Measurements from ENCODE around the gene MEMO1.

GRCh38 chr2:31944828-31945571, 65.8 kb downstream of the MEMO1 start:
- TF ChIP-seq, protein P1, sequence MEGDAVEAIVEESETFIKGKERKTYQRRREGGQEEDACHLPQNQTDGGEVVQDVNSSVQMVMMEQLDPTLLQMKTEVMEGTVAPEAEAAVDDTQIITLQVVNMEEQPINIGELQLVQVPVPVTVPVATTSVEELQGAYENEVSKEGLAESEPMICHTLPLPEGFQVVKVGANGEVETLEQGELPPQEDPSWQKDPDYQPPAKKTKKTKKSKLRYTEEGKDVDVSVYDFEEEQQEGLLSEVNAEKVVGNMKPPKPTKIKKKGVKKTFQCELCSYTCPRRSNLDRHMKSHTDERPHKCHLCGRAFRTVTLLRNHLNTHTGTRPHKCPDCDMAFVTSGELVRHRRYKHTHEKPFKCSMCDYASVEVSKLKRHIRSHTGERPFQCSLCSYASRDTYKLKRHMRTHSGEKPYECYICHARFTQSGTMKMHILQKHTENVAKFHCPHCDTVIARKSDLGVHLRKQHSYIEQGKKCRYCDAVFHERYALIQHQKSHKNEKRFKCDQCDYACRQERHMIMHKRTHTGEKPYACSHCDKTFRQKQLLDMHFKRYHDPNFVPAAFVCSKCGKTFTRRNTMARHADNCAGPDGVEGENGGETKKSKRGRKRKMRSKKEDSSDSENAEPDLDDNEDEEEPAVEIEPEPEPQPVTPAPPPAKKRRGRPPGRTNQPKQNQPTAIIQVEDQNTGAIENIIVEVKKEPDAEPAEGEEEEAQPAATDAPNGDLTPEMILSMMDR (conservative IDR thresholded peaks at IDR 0.05; ENCODE audit: low read depth, low read length): no peak
- TF ChIP-seq EZH2 (IDR thresholded peaks at IDR 0.05; ENCODE audit: low read length, unreplicated experiment): no peak

All from PC-3 (cell line).